Endothelial cell (in vitro differentiated cells): ENCODE results near the gene HSPA9. TPM values are rescaled to one million over a fixed set of nuclear protein-coding genes. Genes with fewer than 3 reads are reported as not detected.

Experiments used
- DNase-seq: peaks from one replicate; pipeline ENCODE4 v3.0.0; 2021; ENCODE audit warnings: low spot score
- H3K27ac Mint-ChIP-seq: one replicate; pipeline ENCODE4 v1.8.0; 2021; ENCODE audit warnings: mixed read lengths, inconsistent platforms; ENCODE audit not compliant: unreplicated experiment
- H3K27me3 Mint-ChIP-seq: one replicate; pipeline ENCODE4 v1.8.0; 2021; ENCODE audit warnings: mild to moderate bottlenecking, moderate library complexity, mixed read lengths, inconsistent platforms; ENCODE audit not compliant: unreplicated experiment
- H3K36me3 Mint-ChIP-seq: one replicate; pipeline ENCODE4 v1.8.0; 2021; ENCODE audit warnings: mild to moderate bottlenecking, low read depth, mixed read lengths, inconsistent platforms; ENCODE audit not compliant: unreplicated experiment
- H3K4me1 Mint-ChIP-seq: one replicate; pipeline ENCODE4 v1.8.0; 2021; ENCODE audit warnings: mild to moderate bottlenecking, mixed read lengths, inconsistent platforms; ENCODE audit not compliant: unreplicated experiment
- H3K4me3 Mint-ChIP-seq: one replicate; pipeline ENCODE4 v1.8.0; 2021; ENCODE audit warnings: mild to moderate bottlenecking, mixed read lengths, inconsistent platforms; ENCODE audit not compliant: unreplicated experiment
- H3K9me3 Mint-ChIP-seq: one replicate; pipeline ENCODE4 v1.8.0; 2021; ENCODE audit warnings: mixed read lengths, inconsistent platforms; ENCODE audit not compliant: unreplicated experiment
- CTCF ChIP-seq: fragments of 200-600 bp; sonication (generic); IDR thresholded peaks from one replicate; pipeline ENCODE4 v1.5.0; 2021; ENCODE audit warnings: antibody characterized with exemption; ENCODE audit not compliant: unreplicated experiment
- total RNA-seq: library from RNA; stranded (reverse); fragmentation: NEBNext Ultra II Directional; extraction: Animal tissue kit (Norgen Biotek cat#: 25700); gene quantifications from one replicate; pipeline ENCODE4 v1.2.1, GENCODE V29; 2021; ENCODE audit not compliant: unreplicated experiment

HSPA9 gene
- total RNA-seq, 1 donor from 2014 or later = 128 TPM

- Mint-ChIP-seq H3K36me3 (peaks cover 56% of the 10 kb centered on the region), H3K27me3 (peaks cover 2% of the 10 kb centered on the region), H3K4me3 (no peak overlapping the region), H3K4me1 (no peaks in the 10 kb centered on the region), H3K9me3 (no peaks in the 10 kb centered on the region), H3K27ac (no peak overlapping the region)
- no peak for DNase-seq
- TF ChIP-seq CTCF = no peak
Observed at GRCh38 chr5:138564242-138564641, 11.0 kb downstream of the HSPA9 start.

- DNase-seq = no peak
- Mint-ChIP-seq H3K9me3 (no peaks in the 10 kb centered on the region), H3K4me3 (peak overlapping the region; percentile 19), H3K27me3 (peaks cover 2% of the 10 kb centered on the region), H3K36me3 (peaks cover 55% of the 10 kb centered on the region), H3K4me1 (no peaks in the 10 kb centered on the region), H3K27ac (peak overlapping the region; percentile 37)
- no peak for TF ChIP-seq CTCF
Observed at GRCh38 chr5:138563340-138564118, 11.7 kb downstream of the HSPA9 start.

DNA sequence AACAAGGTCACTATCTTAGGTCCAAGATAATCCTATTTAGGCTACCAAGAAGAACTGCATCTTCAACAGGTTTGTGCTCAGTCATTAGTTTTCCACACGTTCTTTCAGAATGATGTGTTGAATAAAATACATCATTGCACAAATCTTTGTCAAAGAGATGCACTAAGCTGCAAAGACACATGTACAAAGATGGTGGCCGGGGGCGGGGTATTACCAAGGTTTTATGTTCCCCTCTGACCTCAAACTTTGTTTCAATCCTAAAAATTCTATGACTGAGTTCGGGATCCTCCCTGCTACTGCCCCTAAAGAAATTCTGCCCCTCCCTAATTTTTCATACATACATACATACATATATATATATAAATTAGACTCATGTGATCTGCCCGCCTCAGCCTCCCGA is 14.2 kb downstream of the HSPA9 start:
- H3K27me3 Mint-ChIP-seq = peaks cover 2% of the 10 kb centered on the region
- H3K36me3 Mint-ChIP-seq = peaks cover 53% of the 10 kb centered on the region
- no peak for DNase-seq
- H3K9me3 Mint-ChIP-seq = no peaks in the 10 kb centered on the region
- no peaks in the 10 kb centered on the region for H3K4me1 Mint-ChIP-seq
- H3K27ac Mint-ChIP-seq = no peak overlapping the region
- no peak overlapping the region for H3K4me3 Mint-ChIP-seq
- TF ChIP-seq CTCF = no peak

DNA sequence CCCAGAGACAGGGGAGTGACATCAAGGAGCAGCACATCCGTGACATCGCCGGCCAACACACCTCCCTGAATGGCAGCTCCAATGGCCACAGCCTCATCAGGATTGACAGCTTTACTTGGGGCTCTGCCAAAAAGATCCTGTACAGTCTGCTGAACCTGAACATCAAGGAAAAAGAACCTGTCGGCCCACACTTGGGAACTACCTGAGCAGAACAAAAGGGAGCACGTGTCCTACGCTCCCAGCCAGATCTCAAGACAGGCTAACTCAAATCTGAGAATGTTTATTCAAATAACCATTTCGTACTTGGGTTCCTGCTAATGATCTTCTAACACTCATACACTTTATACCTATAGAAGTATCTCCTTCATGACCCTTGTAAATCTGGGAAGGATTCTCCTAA is 15.3 kb downstream of the HSPA9 start:
- TF ChIP-seq CTCF = no peak
- Mint-ChIP-seq H3K9me3 (no peaks in the 10 kb centered on the region), H3K27ac (no peak overlapping the region), H3K4me3 (no peak overlapping the region), H3K36me3 (peaks cover 57% of the 10 kb centered on the region), H3K4me1 (no peaks in the 10 kb centered on the region), H3K27me3 (peaks cover 5% of the 10 kb centered on the region)
- DNase-seq = no peak

- H3K4me3 Mint-ChIP-seq = no peak overlapping the region
- peaks cover 54% of the 10 kb centered on the region for H3K36me3 Mint-ChIP-seq
- no peaks in the 10 kb centered on the region for H3K9me3 Mint-ChIP-seq
- peaks cover 3% of the 10 kb centered on the region for H3K27me3 Mint-ChIP-seq
- DNase-seq = no peak
- H3K4me1 Mint-ChIP-seq = no peaks in the 10 kb centered on the region
- no peak overlapping the region for H3K27ac Mint-ChIP-seq
- TF ChIP-seq CTCF = no peak
Observed at GRCh38 chr5:138557677-138558076, 17.5 kb downstream of the HSPA9 start.
